Measurements from ENCODE around the gene MAGI1. TPM values are rescaled to one million over a fixed set of nuclear protein-coding genes. Genes with fewer than 3 reads are reported as not detected.

MAGI1 gene
- polyA plus RNA-seq, 3 donors, result not detected

DNA sequence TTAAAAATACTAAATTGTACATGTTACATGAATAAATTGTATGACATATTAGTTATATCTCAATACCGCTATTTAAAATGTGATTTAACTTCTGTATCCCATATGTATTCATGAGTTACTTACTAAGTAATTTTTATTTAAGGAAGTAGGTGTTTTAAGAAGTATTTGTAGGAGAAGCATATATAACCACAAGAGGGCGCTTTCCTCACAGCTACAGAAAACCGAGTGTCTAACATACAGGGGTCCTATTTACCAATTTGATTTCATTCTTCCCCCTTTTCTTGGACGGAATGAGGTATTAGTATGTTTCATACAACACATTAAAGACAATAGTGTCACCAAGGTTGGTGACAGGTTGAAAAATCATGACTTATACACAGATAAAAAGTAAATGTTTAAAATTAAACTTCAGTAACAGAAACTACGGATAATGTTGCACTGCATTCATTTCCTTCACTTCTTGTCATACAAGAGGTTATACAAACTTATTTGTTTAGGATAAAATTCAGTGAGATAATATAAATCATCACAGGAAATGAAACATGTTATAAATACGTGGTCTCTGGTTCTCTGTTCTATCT lies 253.6 kb downstream of the MAGI1 start:
- no CpG with 5 or more reads among the region's 6 CpGs for WGBS (ENCODE audit: insufficient coverage)
- H3K36me3 ChIP-seq (replicated peaks in 1 of 2; ENCODE audit: control insufficient read depth in 1 of 2, insufficient read depth in 2 of 2, low read length in 2 of 2), result no peaks in the 10 kb centered on the region
- H3K4me2 ChIP-seq (replicated peaks; ENCODE audit: extremely low read depth, low read length, poor library complexity, severe bottlenecking), result no peak overlapping the region
- H3K4me3 Mint-ChIP-seq, result no peak overlapping the region
- H3K27me3 ChIP-seq (ENCODE audit: control insufficient read depth in 2 of 2, insufficient read depth in 2 of 2, low read length in 2 of 2), result no peaks in the 10 kb centered on the region
- H3K9ac ChIP-seq (ENCODE audit: insufficient read depth, low read length, poor library complexity, severe bottlenecking), result no peak overlapping the region
- intact Hi-C loops (cut with micrococcal nuclease), result no loop called here
- no peak overlapping the region for H3K27ac ChIP-seq (ENCODE audit: low read depth in 1 of 2, low read length in 2 of 2)
- DNase-seq, result peak in 1 of 3 donors; percentile 6
- H3K9me3 Mint-ChIP-seq, result peaks cover 0 to 2% (median 0%) of the 10 kb centered on the region in 7 donors
- H3K36me3 Mint-ChIP-seq, result no peaks in the 10 kb centered on the region
- H3K79me2 ChIP-seq (ENCODE audit: insufficient read depth, low read length), result no peaks in the 10 kb centered on the region
- no peaks in the 10 kb centered on the region for H3K9me3 ChIP-seq (replicated peaks in 1 of 2; ENCODE audit: control insufficient read depth in 1 of 2, insufficient read depth in 1 of 2, low read length in 2 of 2)
- H2AFZ ChIP-seq (ENCODE audit: insufficient read depth, low read depth, low read length, poor library complexity, severe bottlenecking), result no peak overlapping the region
- H3K27ac Mint-ChIP-seq, result no peak overlapping the region
- H4K20me1 ChIP-seq (ENCODE audit: insufficient read depth, low read length), result no peaks in the 10 kb centered on the region
- H3K27me3 Mint-ChIP-seq (ENCODE audit: low read depth in 3 of 3), result peaks cover 0 to 4% (median 1%) of the 10 kb centered on the region in 3 donors
- H3K4me3 ChIP-seq (replicated peaks in 1 of 3; ENCODE audit: low read depth in 2 of 3, low read length in 3 of 3), result no peak overlapping the region
- peak; percentile 67 for TF ChIP-seq CTCF (IDR thresholded peaks at IDR 0.05)
- no peaks in the 10 kb centered on the region for H3K4me1 ChIP-seq (ENCODE audit: control insufficient read depth in 1 of 2, insufficient read depth in 2 of 2, low read length in 2 of 2)
- no peaks in the 10 kb centered on the region for H3K4me1 Mint-ChIP-seq

DNA sequence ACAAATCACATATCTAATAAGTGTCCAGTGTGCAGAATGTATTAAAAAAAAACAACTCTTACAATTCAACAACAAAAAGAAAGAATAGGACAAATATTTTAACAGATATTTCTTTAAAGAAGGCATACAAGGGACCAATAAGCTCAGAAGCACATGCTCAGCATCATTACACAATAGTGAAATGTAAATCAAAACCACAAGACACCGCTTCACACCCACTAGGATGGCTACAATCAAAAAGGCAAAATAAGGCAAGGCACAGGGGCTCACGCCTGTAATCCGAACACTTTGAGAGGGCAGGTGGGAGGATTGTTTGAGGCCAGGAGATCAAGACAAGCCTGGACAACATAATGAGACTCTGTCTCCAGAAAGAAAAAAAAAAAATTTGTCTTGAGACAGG lies 255.6 kb downstream of the MAGI1 start:
- TF ChIP-seq CTCF (IDR thresholded peaks at IDR 0.05), result no peak
- no peak for DNase-seq
- no peaks in the 10 kb centered on the region for H3K27me3 ChIP-seq (ENCODE audit: control insufficient read depth in 2 of 2, insufficient read depth in 2 of 2, low read length in 2 of 2)
- no peaks in the 10 kb centered on the region for H3K36me3 ChIP-seq (replicated peaks in 1 of 2; ENCODE audit: control insufficient read depth in 1 of 2, insufficient read depth in 2 of 2, low read length in 2 of 2)
- no peak overlapping the region for H3K4me2 ChIP-seq (replicated peaks; ENCODE audit: extremely low read depth, low read length, poor library complexity, severe bottlenecking)
- H3K79me2 ChIP-seq (ENCODE audit: insufficient read depth, low read length), result no peaks in the 10 kb centered on the region
- Mint-ChIP-seq H3K36me3 (no peaks in the 10 kb centered on the region), H3K4me3 (no peak overlapping the region), H3K27me3 (ENCODE audit: low read depth in 3 of 3) (peaks cover 0 to 4% (median 1%) of the 10 kb centered on the region in 3 donors), H3K4me1 (no peaks in the 10 kb centered on the region), H3K27ac (peak overlapping the region in 1 of 7 donors; percentile 33), H3K9me3 (peaks cover 0 to 2% (median 0%) of the 10 kb centered on the region in 7 donors)
- no peaks in the 10 kb centered on the region for H3K9me3 ChIP-seq (replicated peaks in 1 of 2; ENCODE audit: control insufficient read depth in 1 of 2, insufficient read depth in 1 of 2, low read length in 2 of 2)
- no peak overlapping the region for H3K27ac ChIP-seq (ENCODE audit: low read depth in 1 of 2, low read length in 2 of 2)
- H2AFZ ChIP-seq (ENCODE audit: insufficient read depth, low read depth, low read length, poor library complexity, severe bottlenecking), result no peak overlapping the region
- no peaks in the 10 kb centered on the region for H4K20me1 ChIP-seq (ENCODE audit: insufficient read depth, low read length)
- H3K9ac ChIP-seq (ENCODE audit: insufficient read depth, low read length, poor library complexity, severe bottlenecking), result no peak overlapping the region
- H3K4me1 ChIP-seq (ENCODE audit: control insufficient read depth in 1 of 2, insufficient read depth in 2 of 2, low read length in 2 of 2), result no peaks in the 10 kb centered on the region
- intact Hi-C loops (cut with micrococcal nuclease), result no loop called here
- no CpG with 5 or more reads among the region's 3 CpGs for WGBS (ENCODE audit: insufficient coverage)
- H3K4me3 ChIP-seq (replicated peaks in 1 of 3; ENCODE audit: low read depth in 2 of 3, low read length in 3 of 3), result no peak overlapping the region

All from CD14-positive monocyte (primary cell).